ENCODE measurements around the gene FLT3.

FLT3 gene

DNA sequence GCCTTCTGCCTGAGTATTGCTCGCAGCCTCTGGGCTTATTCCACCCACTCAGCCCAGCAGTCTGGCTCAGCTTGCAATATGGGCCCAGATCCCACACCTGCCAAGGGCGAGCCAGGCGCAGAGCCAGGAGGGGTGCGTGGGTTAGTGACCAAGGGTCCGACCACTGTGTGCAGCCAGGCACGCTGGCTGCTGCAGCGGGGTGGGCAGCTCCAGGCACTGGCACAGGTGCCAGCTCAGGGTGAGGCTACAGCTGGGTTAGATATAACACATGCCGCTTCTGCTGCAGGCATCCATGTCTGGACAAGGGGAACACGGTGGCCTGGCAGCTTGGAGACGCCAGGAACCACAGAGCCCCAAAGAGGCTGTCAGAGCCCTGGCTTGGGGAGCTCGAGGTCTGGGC lies 99.3 kb downstream of the FLT3 start:
- DNase-seq, result no peak

- DNase-seq, result no peak
Measured at GRCh38 chr13:28000567-28000966, 99.8 kb downstream of the FLT3 start.

- peak; percentile 76 for DNase-seq
Measured at GRCh38 chr13:27997904-27998522, 102.4 kb downstream of the FLT3 start.

DNA sequence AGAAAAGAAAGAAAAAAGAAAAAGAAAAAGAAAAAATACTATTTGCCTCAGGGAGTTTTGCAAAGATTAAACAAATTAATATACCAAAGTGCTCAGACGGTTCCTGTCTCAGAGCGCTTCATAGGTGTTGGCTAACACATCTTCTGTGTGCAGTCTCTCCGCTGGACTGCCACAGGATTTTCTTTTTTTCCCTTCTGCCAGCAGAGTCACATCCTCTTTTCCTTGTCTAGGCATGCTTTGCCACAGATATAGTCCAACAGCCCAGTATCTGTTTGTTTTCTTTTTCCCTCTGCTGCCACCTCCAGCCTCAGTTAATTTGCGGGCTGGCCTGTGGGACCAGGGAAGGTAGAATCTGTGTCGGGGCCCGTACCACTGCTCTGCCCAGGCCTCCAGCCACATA lies 108.5 kb downstream of the FLT3 start:
- no peak for DNase-seq

GRCh38 chr13:27988520-27988919 lies 111.9 kb downstream of the FLT3 start, which contains the start of gene URAD:
Gene URAD, minus strand, starts transcription at chr13:27988693. Its CDS starts 56 bp downstream, at chr13:27988637.
- DNase-seq, result no peak

GRCh38 chr13:27985600-27985999 lies 114.8 kb downstream of the FLT3 start:
- no peak for DNase-seq

DNA sequence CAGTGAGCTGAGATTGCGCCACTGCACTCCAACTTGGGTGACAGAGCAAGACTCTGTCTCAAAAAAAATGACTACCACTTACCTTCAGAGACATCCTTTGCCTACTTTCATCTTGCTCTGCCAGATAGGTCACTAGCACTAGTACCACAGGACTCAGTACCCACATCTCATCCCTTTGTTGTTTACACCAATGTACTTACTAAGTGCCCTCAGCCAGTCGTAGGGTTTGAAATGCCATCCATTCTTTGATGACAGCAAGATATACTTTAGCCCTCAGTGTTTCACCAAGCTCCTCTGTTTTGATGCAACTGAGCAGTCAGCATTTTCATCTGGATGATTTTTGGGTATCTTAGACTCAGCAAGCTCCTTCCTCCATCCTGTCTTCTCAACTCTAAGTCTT lies 118.0 kb downstream of the FLT3 start:
- no peak for DNase-seq

- DNase-seq, result no peak
Measured at GRCh38 chr13:27981006-27981708, 119.2 kb downstream of the FLT3 start.

DNA sequence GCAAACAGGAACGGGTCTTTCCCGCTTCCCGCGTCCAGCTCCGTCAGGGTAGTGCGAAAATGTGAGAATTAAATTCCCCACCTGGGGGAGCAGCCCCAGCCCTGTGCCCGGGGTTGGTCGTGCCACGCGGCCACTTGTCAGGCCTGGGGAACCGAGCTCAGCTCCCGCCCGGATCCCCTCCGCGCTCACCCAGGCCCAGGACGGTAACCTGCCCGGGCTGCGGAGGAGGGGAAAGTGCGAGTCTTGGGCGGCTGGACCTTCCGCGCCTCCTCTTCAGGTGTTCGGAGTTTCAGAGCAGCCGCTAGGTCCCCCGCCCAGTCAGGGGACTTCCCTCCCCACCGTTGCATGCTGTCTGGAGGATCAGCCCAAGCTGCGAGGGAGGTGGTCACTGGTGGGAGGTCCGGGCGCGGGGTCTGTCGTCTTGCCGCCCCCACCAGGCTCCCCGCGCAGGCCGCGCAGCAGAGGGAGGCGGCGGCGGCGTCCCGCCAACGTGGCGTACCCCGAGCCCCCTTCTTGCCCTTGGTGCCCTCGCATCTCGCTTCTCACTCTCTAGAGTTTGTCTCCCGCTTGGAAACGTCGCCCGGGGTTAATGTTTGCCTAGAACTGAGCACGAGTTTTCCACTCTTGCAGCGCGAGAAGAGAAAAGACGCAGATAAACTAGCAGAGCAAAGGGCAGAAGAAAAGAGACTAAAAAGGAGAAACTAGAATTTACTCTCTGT lies 119.9 kb downstream of the FLT3 start:
- DNase-seq, result no peak

DNA sequence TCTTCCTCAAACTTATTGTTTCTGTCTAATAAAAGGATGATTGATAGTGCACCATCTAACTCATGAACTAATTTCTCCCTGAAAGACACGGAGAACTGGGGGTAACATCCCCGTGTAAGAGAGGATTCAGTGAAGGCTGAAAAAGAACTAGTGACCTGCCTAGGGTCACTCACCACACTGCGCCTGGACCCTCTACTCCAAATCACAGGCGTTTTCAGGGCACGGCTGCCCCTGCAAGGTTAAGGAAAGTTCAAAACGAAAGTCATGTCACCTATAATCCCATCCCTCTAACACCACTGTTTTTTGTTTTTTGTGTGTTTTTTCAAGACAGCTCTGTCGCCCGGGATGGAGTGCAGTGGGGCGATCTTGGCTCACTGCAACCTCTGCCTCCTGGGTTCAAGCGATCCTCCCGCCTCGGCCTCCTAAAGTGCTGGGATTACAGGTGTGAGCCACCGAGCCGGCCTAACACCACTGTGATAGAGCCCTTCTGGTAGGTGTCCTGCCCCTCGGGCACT lies 120.6 kb downstream of the FLT3 start:
- no peak for DNase-seq

DNA sequence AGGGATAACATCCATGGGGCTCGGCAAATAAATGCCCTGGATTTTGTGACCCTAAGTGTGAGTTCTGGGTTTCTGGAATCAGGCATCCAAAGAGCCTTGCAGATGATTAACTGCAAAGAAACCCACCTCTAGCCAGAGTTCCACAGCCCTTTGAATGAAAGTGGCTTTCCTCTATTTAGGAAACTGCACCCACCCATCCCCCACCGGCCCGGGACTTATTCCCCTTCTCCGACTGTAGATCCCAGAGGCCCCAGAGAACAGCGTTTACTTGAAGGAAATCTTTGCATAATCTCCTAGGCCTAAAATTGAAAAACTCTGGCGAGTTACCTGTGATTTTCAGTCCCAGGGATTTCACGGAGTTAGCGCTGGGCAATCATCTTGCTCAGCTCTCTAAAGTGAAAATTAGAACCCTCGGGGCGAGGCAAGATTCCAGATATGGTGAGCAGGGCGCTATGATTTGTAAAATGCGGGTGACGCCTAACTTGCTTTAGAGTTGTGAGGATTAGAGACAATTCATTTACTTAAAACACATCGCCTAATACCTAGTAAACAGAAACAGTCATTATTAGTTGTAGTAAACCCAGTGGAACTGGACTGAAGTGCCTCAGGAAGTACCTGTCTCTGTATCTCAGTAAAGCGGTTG lies 121.3 kb downstream of the FLT3 start:
- no peak for DNase-seq

- DNase-seq, result no peak
Measured at GRCh38 chr13:27978301-27978968, 121.9 kb downstream of the FLT3 start.

- DNase-seq, result no peak
Measured at GRCh38 chr13:27977476-27978300, 122.7 kb downstream of the FLT3 start.

- no peak for DNase-seq
Measured at GRCh38 chr13:27976362-27977091, 123.8 kb downstream of the FLT3 start.

DNA sequence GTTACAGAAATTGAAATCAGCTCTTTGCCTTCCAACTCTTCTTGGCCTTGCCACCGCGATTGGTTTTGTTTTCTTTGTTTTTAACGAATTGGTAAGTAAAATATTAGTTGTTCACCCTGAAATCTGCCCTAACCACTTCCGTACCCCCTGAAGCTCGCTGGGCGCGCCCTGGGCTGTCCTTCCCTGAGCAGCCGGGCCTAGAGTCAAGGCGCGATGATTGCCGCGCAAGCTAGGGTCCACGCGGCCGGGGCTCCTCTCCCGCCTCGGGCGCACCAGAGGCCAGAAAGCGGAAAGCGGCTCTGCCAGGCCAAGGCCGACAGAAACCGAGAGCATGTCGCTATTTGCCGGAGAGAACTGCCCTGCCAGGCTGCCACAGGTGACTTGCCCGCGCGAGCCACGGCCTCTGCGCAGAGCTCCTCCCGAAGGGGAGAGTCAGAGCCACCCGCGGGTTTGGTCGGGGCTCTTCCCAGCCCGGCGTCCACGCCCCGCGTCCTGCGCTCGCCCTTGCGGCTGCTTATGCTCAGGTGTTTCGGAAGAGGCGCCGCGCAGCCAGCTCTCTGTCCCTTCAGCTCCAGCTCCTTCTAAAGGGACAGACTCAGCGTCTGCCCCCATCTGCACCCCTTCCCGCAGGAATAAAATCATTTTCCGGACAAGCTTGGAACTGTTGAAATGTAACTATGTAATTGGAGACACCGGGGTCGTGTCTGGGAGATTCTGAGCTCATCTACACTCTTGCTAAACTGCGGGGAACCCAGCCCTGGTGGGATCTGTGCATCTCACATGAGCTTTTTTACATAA lies 124.6 kb downstream of the FLT3 start:
- DNase-seq, result no peak

- no peak for DNase-seq
Measured at GRCh38 chr13:27973961-27974662, 126.3 kb downstream of the FLT3 start.

DNA sequence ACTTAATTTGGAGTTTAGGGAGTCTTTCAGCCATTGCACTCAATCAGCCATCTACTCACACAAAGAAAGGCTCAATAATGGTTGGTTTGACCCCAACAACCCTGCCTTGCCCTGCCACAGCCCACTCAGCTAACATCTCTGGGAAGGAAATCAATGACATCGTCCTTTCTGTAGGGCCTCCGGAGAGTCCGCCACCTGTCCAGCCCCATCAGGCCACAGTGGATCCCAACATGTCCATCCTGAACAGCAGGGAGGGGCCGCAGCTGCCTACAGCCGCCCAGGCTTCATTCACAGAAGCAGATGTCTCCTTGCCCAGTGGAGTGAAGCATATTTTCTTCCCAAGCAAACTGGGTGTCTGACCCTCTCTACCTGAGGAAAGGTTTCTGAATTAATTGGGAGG lies 127.1 kb downstream of the FLT3 start:
- DNase-seq, result no peak

DNA sequence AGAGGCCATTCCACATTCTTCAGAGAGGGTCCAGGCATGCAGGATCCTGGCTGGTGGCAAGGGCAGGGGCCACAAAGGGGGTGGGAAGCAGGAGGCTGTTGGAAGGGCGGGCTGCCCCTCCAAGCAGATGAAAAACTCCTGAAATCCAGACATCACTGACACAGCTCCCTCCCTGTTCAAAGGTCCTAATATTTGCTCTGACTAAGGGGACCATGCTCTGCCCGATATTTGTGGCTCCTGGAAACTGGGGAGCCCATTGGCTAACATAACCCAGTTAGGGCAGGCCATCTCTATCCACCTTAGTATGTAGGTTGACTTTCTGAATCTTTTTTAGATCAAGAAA lies 127.9 kb downstream of the FLT3 start:
- DNase-seq, result no peak

GRCh38 chr13:27971776-27972477 lies 128.4 kb downstream of the FLT3 start:
- no peak for DNase-seq

All from OCI-M1 (cell line).